GM21786 (cell line): Measurements from ENCODE around the gene IL1B.
"Not testable (repeated sequence)": the region's sequence is repeated elsewhere in the genome, so short reads cannot be mapped to it uniquely, and the experiment has no call there.

Source experiments
- ATAC-seq: cut with Tn5 transposase; IDR thresholded peaks from one replicate; pipeline ENCODE4 v1.9.1; 2021; ENCODE audit not compliant: unreplicated experiment

Gene IL1B

DNA sequence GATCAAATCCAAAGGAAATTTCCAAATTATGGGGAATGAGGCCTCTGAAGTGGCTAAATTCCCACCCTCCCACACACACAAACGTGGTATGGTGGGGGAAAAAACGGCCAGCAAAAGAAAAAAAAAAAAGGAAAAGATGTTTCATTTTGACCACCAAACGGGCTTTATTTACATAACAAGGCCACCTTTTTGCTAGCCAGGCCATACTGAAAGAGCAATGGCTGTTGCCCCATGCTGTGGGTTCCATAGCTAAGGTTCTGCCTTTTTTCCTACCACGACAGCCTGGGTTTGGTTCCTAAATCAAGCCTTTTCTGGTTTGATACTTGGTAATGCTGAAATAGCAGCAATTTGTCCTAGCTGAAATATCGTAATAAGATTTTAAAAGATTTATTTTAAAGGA lies 14.0 kb upstream of the IL1B start:
- no peak for ATAC-seq

DNA sequence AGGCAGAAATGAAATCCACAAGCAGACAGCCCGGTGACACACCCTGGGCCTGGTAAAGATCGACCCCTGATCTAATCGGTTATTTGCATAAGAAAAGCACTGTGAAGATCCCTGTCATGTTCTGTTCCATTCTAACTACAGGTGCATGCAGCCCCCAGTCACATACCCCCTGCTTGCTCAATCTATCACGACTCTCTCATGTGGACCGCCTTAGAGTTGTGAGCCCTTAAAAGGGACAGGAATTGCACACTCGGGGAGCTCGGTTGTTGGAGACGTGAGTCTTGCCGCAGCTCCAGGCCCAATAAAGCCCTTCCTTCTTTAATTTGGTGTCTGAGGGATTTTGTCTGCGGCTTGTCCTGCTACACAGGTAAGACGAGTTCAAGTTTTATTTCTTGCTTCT lies 13.4 kb upstream of the IL1B start:
- ATAC-seq, result no peak

DNA sequence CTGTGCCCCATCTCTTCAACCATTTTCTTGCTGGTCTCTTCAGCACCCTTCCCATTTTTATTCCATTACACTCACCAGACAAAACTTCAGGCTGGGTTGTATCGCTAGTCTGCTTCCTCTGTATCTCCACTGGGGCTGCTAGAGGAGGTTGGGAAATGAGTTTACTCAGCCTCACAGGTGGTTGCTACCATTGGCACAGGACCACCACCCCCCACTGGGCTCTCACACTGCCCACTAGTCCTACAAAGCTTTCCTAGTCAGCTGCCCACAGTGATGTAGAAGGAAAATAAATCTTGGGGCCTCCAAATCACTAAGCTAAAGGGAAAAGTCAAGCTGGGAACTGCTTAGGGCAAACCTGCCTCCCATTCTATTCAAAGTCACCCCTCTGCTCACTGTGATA lies 12.3 kb upstream of the IL1B start:
- no peak for ATAC-seq

DNA sequence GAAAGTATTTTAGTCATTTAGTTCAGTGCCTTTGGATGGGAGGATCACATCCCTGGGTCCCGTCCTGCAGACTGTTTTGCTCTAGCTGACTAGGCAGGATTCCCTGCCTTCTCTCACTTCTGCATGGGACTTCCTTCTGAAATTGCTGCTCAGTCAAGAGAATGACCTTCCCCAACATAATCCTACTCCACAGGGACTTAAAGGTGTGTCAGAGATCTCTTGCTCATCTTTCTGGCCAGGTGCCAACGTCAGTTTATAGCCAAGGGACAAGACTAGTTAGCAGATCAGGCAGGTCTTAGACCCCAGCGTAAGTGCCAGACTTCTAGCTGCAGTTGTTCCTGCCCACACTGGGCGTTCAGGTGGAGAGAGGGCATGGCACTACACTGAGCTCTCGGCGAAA lies 9.5 kb upstream of the IL1B start:
- ATAC-seq, result no peak

DNA sequence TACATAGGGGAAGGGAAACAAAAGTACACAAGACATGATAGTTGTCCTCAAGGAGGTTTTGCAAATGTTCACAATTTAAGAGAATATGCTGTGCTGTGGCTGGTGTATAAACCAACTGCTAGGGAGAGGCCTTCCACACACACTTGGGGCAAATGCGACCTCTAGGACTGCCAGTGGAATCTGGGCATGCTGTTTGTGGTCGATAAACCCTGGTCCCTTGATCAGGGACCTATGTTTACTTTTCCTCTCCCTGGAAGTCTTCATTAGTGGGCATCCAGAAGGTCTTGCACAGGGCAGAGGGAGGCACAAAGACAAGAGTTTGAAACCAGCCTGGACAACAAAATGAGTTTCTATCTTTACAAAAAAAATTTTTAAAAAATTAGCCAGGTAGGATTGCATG lies 7.3 kb upstream of the IL1B start:
- no peak for ATAC-seq

- ATAC-seq, result no peak
Observed at GRCh38 chr2:112843288-112843687, 6.7 kb upstream of the IL1B start.

- no peak for ATAC-seq
Observed at GRCh38 chr2:112841295-112842044, 4.9 kb upstream of the IL1B start.

- no peak for ATAC-seq
Observed at GRCh38 chr2:112840068-112840445, 3.5 kb upstream of the IL1B start.

- no peak for ATAC-seq
Observed at GRCh38 chr2:112839407-112840067, 3.0 kb upstream of the IL1B start.

DNA sequence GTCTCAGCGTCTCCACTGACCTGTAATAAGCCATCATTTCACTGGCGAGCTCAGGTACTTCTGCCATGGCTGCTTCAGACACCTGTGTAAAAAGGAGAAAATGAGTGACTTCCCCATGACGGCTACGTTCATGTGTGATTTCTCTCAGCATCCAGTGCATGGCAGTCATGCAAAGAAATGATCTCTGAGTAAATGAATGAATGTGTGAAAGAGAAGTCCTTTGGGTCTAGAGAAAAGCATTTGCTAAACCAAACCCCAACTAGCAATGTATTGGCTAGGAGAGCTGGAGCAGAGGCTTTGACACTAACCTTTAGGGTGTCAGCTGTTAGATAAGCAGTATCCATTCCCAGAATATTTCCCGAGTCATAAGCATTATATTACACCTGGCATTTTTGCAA lies 417 bp downstream of the IL1B start:
- no peak for ATAC-seq

DNA sequence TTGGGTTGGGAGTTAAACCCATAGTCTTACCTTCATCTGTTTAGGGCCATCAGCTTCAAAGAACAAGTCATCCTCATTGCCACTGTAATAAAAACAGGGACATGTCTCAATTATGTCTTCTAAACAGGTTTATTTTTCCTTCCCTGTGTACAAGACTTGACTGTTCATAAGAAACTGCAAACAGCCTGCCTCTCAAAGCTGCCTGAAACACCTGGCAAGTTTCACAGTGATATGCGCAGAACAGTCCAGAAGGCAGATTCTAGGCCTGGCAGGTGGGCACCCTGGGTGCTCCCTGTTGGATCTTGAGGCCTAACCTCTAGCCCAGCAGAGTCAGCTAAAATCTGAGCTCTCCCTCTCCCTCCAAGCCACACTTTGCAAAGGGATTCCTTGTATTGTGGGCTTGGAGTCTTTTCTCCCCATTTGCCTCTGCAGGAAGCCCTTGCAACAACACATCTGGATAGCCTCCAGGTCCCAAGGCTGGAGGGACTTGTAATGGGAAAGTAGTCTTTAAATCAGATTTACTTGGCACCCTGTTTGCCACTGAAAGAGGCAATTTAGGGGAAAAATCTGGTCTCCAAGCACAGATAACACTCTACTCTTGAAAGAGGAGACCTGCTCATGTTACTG lies 930 bp downstream of the IL1B start:
- no peak for ATAC-seq

- no peak for ATAC-seq
Observed at GRCh38 chr2:112835061-112835501, 1.5 kb downstream of the IL1B start.

GRCh38 chr2:112834396-112835037 lies 2.1 kb downstream of the IL1B start:
- no peak for ATAC-seq

GRCh38 chr2:112833976-112834375 lies 2.6 kb downstream of the IL1B start:
- no peak for ATAC-seq

DNA sequence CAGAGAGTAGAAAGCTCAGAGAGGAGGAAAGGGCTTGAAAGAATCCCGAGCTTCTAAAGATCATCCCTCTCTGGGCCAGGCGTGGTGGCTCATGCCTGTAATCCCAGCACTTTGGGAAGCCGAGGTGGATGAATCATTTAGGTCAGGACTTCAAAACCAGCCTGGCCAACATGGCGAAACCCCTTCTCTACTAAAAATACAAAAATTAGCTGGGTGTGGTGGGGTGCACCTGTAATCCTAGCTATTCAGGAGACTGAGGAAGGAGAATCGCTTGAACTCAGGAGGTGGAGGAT lies 3.0 kb downstream of the IL1B start:
- not testable (repeated sequence) for ATAC-seq

GRCh38 chr2:112832841-112833638 lies 3.5 kb downstream of the IL1B start:
- no peak for ATAC-seq

- ATAC-seq, result no peak
Observed at GRCh38 chr2:112831946-112832840, 4.4 kb downstream of the IL1B start.

DNA sequence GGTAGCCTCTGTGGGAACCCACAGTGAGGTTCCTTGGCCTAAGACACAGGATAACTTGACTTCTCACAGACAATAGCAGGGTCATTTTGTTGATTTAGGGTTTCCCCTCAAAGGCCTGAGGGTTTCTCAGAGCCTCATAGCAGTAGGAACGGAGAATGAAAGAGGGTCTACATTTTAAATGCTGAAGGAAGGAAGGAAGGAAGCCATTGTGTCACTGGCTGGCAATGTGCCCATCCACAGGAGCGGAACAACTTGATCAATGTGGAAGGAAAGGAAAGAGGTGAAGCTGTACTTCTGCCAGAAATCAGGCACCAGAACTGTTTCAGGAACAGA lies 5.1 kb downstream of the IL1B start:
- ATAC-seq, result no peak

DNA sequence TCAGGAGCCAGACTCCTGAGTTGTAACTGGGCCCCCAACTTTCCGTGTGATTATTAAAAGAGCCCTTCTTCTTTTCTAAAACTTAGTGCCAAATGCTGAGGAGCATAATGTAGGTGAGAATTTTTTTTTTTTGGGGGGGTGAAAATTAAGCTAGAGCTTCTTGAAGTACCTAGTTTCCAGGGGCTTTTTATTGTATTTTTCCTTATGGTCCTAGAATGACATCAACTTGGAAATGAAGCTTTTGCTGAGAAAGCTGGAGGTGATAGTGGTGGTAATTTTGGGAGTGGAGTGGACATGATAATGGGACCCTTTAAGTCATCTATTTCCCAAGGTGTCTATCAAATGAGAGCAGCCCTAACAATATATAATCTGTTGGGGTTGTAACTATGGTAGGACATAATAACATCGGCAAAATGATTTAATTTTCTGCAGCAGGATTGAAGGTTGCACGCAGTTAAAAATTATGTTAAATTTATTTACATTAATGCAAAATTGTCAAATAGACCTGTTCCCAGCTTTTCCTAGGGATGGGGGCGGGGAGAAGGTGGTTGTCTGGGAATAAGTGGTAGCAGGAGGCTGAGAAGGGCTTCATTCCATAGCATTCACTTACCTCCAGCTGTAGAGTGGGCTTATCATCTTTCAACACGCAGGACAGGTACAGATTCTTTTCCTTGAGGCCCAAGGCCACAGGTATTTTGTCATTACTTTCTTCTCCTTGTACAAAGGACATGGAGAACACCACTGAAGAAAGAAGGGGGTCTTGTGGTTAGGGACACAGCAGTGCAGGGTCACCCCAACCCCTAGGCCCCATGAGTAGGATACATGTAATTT lies 5.7 kb downstream of the IL1B start:
- ATAC-seq, result no peak
